Kidney (tissue), 14 donors: ENCODE measurements around the gene ACP6. TPM values are rescaled to one million over a fixed set of nuclear protein-coding genes. Genes with fewer than 3 reads are reported as not detected.

Experiments used
- DNase-seq, 5 donors: peaks; one replicate each; pipeline ENCODE4 v3.0.0-alpha.2; 2013 to 2020
- FAIRE-seq: peaks from 2 replicates; lab custom pipeline; 2012; peaks lifted over from hg19 to GRCh38; lab: Jason Lieb, UNC
- H3K27ac ChIP-seq, 2 donors: one replicate each; pipeline ENCODE4 v1.7.0; 2013; ENCODE audit warnings: low read depth in 2 of 2, low read length in 2 of 2, inconsistent platforms in 1 of 2
- H3K27me3 ChIP-seq: one replicate; pipeline ENCODE4 v1.7.1; 2013; ENCODE audit warnings: low read length, inconsistent platforms; ENCODE audit not compliant: control insufficient read depth, insufficient read depth
- H3K36me3 ChIP-seq, 3 donors: one replicate each; pipeline versions ENCODE4 v1.7.0 to v1.7.1; 2013; ENCODE audit warnings: low read length in 3 of 3, control low read depth in 1 of 3, inconsistent platforms in 1 of 3; ENCODE audit not compliant: insufficient read depth in 3 of 3, control insufficient read depth in 2 of 3
- H3K4me1 ChIP-seq, 3 donors: one replicate each; pipeline versions ENCODE4 v1.7.0 to v1.7.1; 2013; ENCODE audit warnings: low read length in 3 of 3, inconsistent platforms in 1 of 3, low read depth in 1 of 3; ENCODE audit not compliant: control insufficient read depth in 2 of 3, insufficient read depth in 2 of 3
- H3K4me3 ChIP-seq, 3 donors: one replicate each; pipeline versions ENCODE4 v1.7.0 to v1.8.1; 2013; ENCODE audit warnings: low read length in 3 of 3, control low read depth in 1 of 3, inconsistent platforms in 1 of 3
- H3K9ac ChIP-seq, 3 donors: one replicate each; pipeline versions ENCODE4 v1.7.0 to v1.7.1; 2013; ENCODE audit warnings: low read length in 3 of 3, control low read depth in 1 of 3, inconsistent platforms in 1 of 3
- H3K9me3 ChIP-seq, 3 donors: one replicate each; pipeline versions ENCODE4 v1.7.0 to v1.7.1; 2013; ENCODE audit warnings: low read length in 3 of 3, control low read depth in 1 of 3, inconsistent platforms in 1 of 3; ENCODE audit not compliant: control insufficient read depth in 2 of 3, insufficient read depth in 1 of 3
- CTCF ChIP-seq: IDR thresholded peaks from 3 replicates; pipeline ENCODE4 v1.5.1; 2012; ENCODE audit warnings: mild to moderate bottlenecking, moderate library complexity, borderline replicate concordance; ENCODE audit not compliant: insufficient read depth; ENCODE audit errors: extremely low read depth
- intact Hi-C: fragments of 100-400 bp; cut with DNase I; formaldehyde crosslinking; loops from one replicate; pipeline ENCODE4 v1.11.1; 2022
- polyA plus RNA-seq: library from polyadenylated mRNA; stranded (reverse); fragments of 350-450 nt; fragmentation: Illumina TruSeq; extraction: RNeasy Lipid Tissue Mini Kit (QIAGEN cat#74804); gene quantifications from one replicate; pipeline ENCODE4 v1.2.3, GENCODE V29; 2014; ENCODE audit warnings: low read depth, low replicate concordance; ENCODE audit not compliant: insufficient read depth
- total RNA-seq: library from RNA; stranded (reverse); fragmentation: NEBNext Ultra II Directional; extraction: Animal tissue kit (Norgen Biotek cat#: 25700); gene quantifications from one replicate; pipeline ENCODE4 v1.2.1, GENCODE V29; 2021
- donor health status: control.
- donor health status: control.
- donor health status: control.
- donor health status: control.
- donor health status: control.
- donor health status: DM: yes; HTN: yes; CAD: no.
- donor health status: Normal renal cell carcinoma (clear cell type).

ACP6 gene
- total and polyA plus RNA-seq, 2 donors from 2014 or later = 37.7 to 43.6 TPM

DNA sequence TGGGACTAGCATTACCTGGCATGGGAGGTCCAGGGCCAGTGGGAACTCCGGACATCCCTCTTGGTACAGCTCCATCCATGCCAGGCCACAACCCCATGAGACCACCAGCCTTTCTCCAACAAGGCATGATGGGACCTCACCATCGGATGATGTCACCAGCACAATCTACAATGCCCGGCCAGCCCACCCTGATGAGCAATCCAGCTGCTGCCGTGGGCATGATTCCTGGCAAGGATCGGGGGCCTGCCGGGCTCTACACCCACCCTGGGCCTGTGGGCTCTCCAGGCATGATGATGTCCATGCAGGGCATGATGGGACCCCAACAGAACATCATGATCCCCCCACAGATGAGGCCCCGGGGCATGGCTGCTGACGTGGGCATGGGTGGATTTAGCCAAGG, 45.8 kb downstream of the ACP6 start:
- intact Hi-C loops = loop anchor here (10.0 kb wide), 1 partner anchor 130 kb away; no protein-coding TSS in a partner anchor
- DNase-seq = no peak
- Histone ChIP-seq H3K27me3 (no peaks in the 10 kb centered on the region), H3K36me3 (peaks cover 0 to 21% (median 14%) of the 10 kb centered on the region in 3 donors), H3K4me3 (no peak overlapping the region), H3K4me1 (peaks cover 0 to 6% (median 0%) of the 10 kb centered on the region in 3 donors), H3K27ac (no peak overlapping the region), H3K9ac (no peak overlapping the region), H3K9me3 (no peaks in the 10 kb centered on the region)
- TF ChIP-seq CTCF = no peak
- no peak for FAIRE-seq

DNA sequence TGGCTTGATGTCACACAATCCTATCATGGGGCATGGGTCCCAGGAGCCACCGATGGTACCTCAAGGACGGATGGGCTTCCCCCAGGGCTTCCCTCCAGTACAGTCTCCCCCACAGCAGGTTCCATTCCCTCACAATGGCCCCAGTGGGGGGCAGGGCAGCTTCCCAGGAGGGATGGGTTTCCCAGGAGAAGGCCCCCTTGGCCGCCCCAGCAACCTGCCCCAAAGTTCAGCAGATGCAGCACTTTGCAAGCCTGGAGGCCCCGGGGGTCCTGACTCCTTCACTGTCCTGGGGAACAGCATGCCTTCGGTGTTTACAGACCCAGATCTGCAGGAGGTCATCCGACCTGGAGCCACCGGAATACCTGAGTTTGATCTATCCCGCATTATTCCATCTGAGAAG, 46.3 kb downstream of the ACP6 start:
- Histone ChIP-seq H3K4me3 (no peak overlapping the region), H3K27me3 (no peaks in the 10 kb centered on the region), H3K36me3 (peaks cover 0 to 26% (median 15%) of the 10 kb centered on the region in 3 donors), H3K9ac (no peak overlapping the region), H3K9me3 (no peaks in the 10 kb centered on the region), H3K27ac (no peak overlapping the region), H3K4me1 (peaks cover 0 to 6% (median 0%) of the 10 kb centered on the region in 3 donors)
- DNase-seq = no peak
- intact Hi-C loops = loop anchor here (10.0 kb wide), 1 partner anchor 129 kb away; no protein-coding TSS in a partner anchor
- TF ChIP-seq CTCF = no peak
- no peak for FAIRE-seq

- FAIRE-seq = no peak
- intact Hi-C loops = loop anchor here (10.0 kb wide), 1 partner anchor 128 kb away; no protein-coding TSS in a partner anchor
- TF ChIP-seq CTCF = no peak
- Histone ChIP-seq H3K4me3 (no peak overlapping the region), H3K27me3 (no peaks in the 10 kb centered on the region), H3K9me3 (no peaks in the 10 kb centered on the region), H3K9ac (no peak overlapping the region), H3K4me1 (peaks cover 0 to 8% (median 0%) of the 10 kb centered on the region in 3 donors), H3K27ac (no peak overlapping the region), H3K36me3 (peaks cover 0 to 36% (median 24%) of the 10 kb centered on the region in 3 donors)
- DNase-seq = no peak
Measured at GRCh38 chr1:147622731-147623130, 47.6 kb downstream of the ACP6 start.

- H3K36me3 ChIP-seq = peaks cover 3 to 52% (median 35%) of the 10 kb centered on the region in 3 donors
- intact Hi-C loops = loop anchor here (10.0 kb wide), 1 partner anchor 126 kb away; no protein-coding TSS in a partner anchor
- DNase-seq = no peak
Measured at GRCh38 chr1:147620543-147620942, 49.8 kb downstream of the ACP6 start.

More at GRCh38 chr1:147620543-147620942, 49.8 kb downstream of the ACP6 start:
- no peak overlapping the region for H3K9ac ChIP-seq
- peaks cover 0 to 3% (median 0%) of the 10 kb centered on the region in 3 donors for H3K4me1 ChIP-seq
- H3K9me3 ChIP-seq = no peaks in the 10 kb centered on the region
- H3K27ac ChIP-seq = no peak overlapping the region
- no peaks in the 10 kb centered on the region for H3K27me3 ChIP-seq
- no peak for TF ChIP-seq CTCF
- FAIRE-seq = no peak
- H3K4me3 ChIP-seq = no peak overlapping the region
